Central memory CD8-positive, alpha-beta T cell (primary cell): ENCODE measurements around the gene NAV2.
"Not testable (repeated sequence)": the region's sequence is repeated elsewhere in the genome, so short reads cannot be mapped to it uniquely, and the experiment has no call there.

ENCODE experiments used
- ATAC-seq: fragments of 150-1000 bp; cut with Tn5 transposase; replicated peaks from 2 replicates; pipeline ENCODE4 v1.10.0; 2022; ENCODE audit warnings: mild to moderate bottlenecking, moderate FRiP score, moderate number of reproducible peaks; ENCODE audit not compliant: poor library complexity, severe bottlenecking; ENCODE audit errors: extremely low read depth
- DNase-seq, 2 donors: peaks; one replicate each; pipeline ENCODE4 v3.0.0; 2021; ENCODE audit warnings: low spot score in 2 of 2
- H3K27ac Mint-ChIP-seq: one replicate; pipeline ENCODE4 v1.8.0; 2022; ENCODE audit warnings: low read depth, mild to moderate bottlenecking, moderate library complexity, mixed read lengths
- H3K27me3 Mint-ChIP-seq: one replicate; pipeline ENCODE4 v1.8.0; 2022; ENCODE audit warnings: mixed read lengths
- H3K36me3 Mint-ChIP-seq: one replicate; pipeline ENCODE4 v1.8.0; 2022; ENCODE audit warnings: mild to moderate bottlenecking, moderate library complexity, mixed read lengths; ENCODE audit not compliant: insufficient read depth
- H3K4me1 Mint-ChIP-seq: one replicate; pipeline ENCODE4 v1.8.0; 2022; ENCODE audit warnings: mixed read lengths
- H3K4me3 Mint-ChIP-seq: one replicate; pipeline ENCODE4 v1.8.0; 2022; ENCODE audit warnings: mild to moderate bottlenecking, moderate library complexity, mixed read lengths
- H3K9me3 Mint-ChIP-seq: one replicate; pipeline ENCODE4 v1.8.0; 2022; ENCODE audit warnings: mixed read lengths

The NAV2 gene

GRCh38 chr11:19994672-19995071 lies 282.0 kb downstream of the NAV2 start:
- Mint-ChIP-seq H3K4me1 (no peaks in the 10 kb centered on the region), H3K9me3 (no peaks in the 10 kb centered on the region), H3K27me3 (peaks cover 9% of the 10 kb centered on the region), H3K27ac (no peak overlapping the region), H3K36me3 (peaks cover 2% of the 10 kb centered on the region), H3K4me3 (no peak overlapping the region)
- DNase-seq: no peak
- no peak for ATAC-seq

DNA sequence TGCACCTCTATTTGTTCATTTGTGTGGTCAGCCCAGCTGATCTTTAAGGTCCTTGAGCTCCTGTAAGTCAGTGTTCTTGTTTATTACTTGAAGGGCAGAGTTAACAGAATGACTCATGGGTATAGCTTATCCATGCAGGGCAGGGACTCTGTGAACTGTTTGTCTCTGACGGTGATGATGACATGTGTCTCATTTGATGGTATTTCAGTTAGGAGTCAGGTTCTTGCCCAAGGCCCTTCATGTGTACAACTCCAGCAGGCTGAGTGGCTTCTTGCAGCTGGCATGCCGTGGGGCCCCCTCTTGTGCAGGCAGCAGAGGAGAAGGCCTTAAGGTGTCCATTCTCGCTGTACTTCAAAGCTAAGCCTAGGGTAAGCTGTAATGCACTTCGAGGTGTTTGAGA lies 282.5 kb downstream of the NAV2 start:
- H3K36me3 Mint-ChIP-seq: peaks cover 2% of the 10 kb centered on the region
- ATAC-seq: no peak

GRCh38 chr11:19996571-19996970 lies 283.9 kb downstream of the NAV2 start:
- peaks cover 2% of the 10 kb centered on the region for H3K36me3 Mint-ChIP-seq
- no peak overlapping the region for H3K4me3 Mint-ChIP-seq
- H3K27ac Mint-ChIP-seq: no peak overlapping the region
- DNase-seq (no peak), ATAC-seq (no peak)
- no peaks in the 10 kb centered on the region for H3K4me1 Mint-ChIP-seq
- no peaks in the 10 kb centered on the region for H3K9me3 Mint-ChIP-seq
- peaks cover 26% of the 10 kb centered on the region for H3K27me3 Mint-ChIP-seq

More for the DNA sequence above, 282.5 kb downstream of the NAV2 start:
- Mint-ChIP-seq H3K27ac (no peak overlapping the region), H3K4me1 (no peaks in the 10 kb centered on the region), H3K4me3 (no peak overlapping the region), H3K27me3 (peaks cover 12% of the 10 kb centered on the region), H3K9me3 (no peaks in the 10 kb centered on the region)
- no peak for DNase-seq

- Mint-ChIP-seq H3K27ac (no peak overlapping the region), H3K4me3 (no peak overlapping the region), H3K9me3 (no peaks in the 10 kb centered on the region), H3K27me3 (peaks cover 45% of the 10 kb centered on the region), H3K36me3 (no peaks in the 10 kb centered on the region), H3K4me1 (no peaks in the 10 kb centered on the region)
- DNase-seq (no peak), ATAC-seq (no peak)
Observed at GRCh38 chr11:20000022-20000350, 287.3 kb downstream of the NAV2 start.

DNA sequence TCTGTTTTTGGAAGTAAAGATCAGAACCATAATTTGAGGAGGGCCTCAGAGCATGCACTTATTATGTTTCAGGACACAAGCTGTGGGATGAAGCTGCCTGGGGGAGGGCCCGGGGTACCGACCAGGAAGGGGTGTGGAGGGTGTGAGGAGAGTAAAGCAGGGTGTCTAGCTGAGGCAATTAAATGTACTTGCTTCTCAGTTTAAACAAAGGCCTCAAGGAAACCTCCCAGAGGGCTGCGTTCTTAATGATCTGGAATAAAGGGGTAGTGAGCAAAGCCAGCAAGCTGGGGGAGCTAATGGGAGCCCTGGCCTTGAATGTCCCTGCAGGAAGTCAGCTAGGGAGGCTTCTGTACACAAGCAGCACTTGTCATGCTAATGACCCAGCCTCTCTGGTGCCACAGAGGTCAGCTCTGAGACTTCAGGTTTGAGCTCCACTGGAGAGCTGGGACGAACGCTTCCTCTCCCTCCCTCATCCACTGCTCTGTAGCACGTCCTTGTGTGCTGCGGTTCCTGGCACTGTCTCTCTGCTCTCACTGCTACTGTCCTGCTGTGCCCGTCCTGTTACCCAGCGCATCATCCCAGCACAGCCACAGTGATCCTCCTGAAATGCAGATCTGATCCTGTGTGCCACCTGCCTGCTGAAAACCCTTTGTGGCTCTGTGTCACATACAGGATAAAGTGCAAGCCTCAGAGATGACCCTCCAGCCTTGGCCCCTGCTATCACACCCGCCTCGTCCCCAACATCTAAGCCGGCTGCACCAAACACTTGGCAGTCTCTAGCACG lies 287.9 kb downstream of the NAV2 start:
- ATAC-seq (no peak), DNase-seq (no peak)
- no peak overlapping the region for H3K27ac Mint-ChIP-seq

GRCh38 chr11:20002312-20003216 lies 289.9 kb downstream of the NAV2 start:
- Mint-ChIP-seq H3K4me1 (no peaks in the 10 kb centered on the region), H3K36me3 (no peaks in the 10 kb centered on the region), H3K9me3 (no peaks in the 10 kb centered on the region), H3K27me3 (peaks cover 53% of the 10 kb centered on the region), H3K4me3 (no peak overlapping the region), H3K27ac (no peak overlapping the region)
- DNase-seq (no peak), ATAC-seq (no peak)

More for the DNA sequence above, 287.9 kb downstream of the NAV2 start:
- Mint-ChIP-seq H3K36me3 (no peaks in the 10 kb centered on the region), H3K27me3 (peaks cover 46% of the 10 kb centered on the region), H3K4me3 (no peak overlapping the region), H3K9me3 (no peaks in the 10 kb centered on the region), H3K4me1 (no peaks in the 10 kb centered on the region)

DNA sequence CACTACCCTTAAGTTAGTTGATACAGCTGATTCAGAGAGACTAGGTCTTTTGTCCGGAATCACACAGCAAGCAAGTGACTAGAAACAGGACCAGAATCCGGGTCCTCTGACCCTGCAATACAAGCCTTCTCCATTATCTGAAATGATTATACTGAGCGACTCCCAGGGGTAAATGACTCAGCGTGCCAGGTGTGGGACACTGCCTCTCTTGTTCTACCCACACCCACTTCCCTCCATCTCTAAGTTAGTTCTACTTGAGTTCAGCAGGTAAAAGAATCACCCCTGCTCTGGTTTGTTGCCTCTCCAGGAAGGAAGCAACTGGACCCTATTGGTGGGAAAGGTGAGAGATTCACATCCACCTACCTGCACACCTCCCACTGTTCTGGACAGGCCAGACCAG lies 290.7 kb downstream of the NAV2 start:
- DNase-seq: no peak
- H3K36me3 Mint-ChIP-seq: no peaks in the 10 kb centered on the region
- H3K27ac Mint-ChIP-seq: no peak overlapping the region
- no peak overlapping the region for H3K4me3 Mint-ChIP-seq
- no peak for ATAC-seq
- peaks cover 51% of the 10 kb centered on the region for H3K27me3 Mint-ChIP-seq
- H3K4me1 Mint-ChIP-seq: no peaks in the 10 kb centered on the region
- H3K9me3 Mint-ChIP-seq: no peaks in the 10 kb centered on the region

- ATAC-seq (no peak), DNase-seq (no peak)
- H3K27ac Mint-ChIP-seq: no peak overlapping the region
- H3K4me1 Mint-ChIP-seq: no peaks in the 10 kb centered on the region
- H3K27me3 Mint-ChIP-seq: peaks cover 44% of the 10 kb centered on the region
- H3K9me3 Mint-ChIP-seq: no peaks in the 10 kb centered on the region
- no peaks in the 10 kb centered on the region for H3K36me3 Mint-ChIP-seq
- H3K4me3 Mint-ChIP-seq: no peak overlapping the region
Observed at GRCh38 chr11:20004866-20005265, 292.2 kb downstream of the NAV2 start.

DNA sequence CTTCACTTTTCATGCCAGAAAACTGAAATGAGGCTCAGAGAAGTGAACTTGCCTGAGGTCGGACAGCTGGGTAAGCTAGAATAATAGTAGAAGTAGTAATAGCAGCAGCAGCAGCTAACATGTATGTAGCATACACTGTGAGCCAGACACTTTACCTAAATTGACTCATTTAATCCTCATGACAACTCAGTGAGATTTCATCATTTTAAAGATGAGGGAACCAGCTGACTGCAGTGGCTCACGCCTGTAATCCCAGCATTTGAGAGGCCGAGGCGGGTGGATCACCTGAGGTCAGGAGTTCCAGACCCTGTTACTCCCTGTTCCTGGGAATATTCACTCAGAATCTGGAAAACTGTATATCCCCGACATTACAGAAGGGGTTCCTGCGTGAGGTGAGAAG lies 293.1 kb downstream of the NAV2 start:
- peaks cover 35% of the 10 kb centered on the region for H3K27me3 Mint-ChIP-seq
- H3K36me3 Mint-ChIP-seq: no peaks in the 10 kb centered on the region
- no peaks in the 10 kb centered on the region for H3K4me1 Mint-ChIP-seq
- DNase-seq (no peak), ATAC-seq (no peak)
- H3K27ac Mint-ChIP-seq: no peak overlapping the region
- H3K4me3 Mint-ChIP-seq: no peak overlapping the region
- H3K9me3 Mint-ChIP-seq: no peaks in the 10 kb centered on the region

GRCh38 chr11:20006618-20007017 lies 294.0 kb downstream of the NAV2 start:
- H3K27ac Mint-ChIP-seq, DNase-seq, ATAC-seq, H3K4me3 Mint-ChIP-seq, H3K9me3 Mint-ChIP-seq, H3K4me1 Mint-ChIP-seq, H3K36me3 Mint-ChIP-seq: not testable (repeated sequence)
- peaks cover 27% of the 10 kb centered on the region for H3K27me3 Mint-ChIP-seq

DNA sequence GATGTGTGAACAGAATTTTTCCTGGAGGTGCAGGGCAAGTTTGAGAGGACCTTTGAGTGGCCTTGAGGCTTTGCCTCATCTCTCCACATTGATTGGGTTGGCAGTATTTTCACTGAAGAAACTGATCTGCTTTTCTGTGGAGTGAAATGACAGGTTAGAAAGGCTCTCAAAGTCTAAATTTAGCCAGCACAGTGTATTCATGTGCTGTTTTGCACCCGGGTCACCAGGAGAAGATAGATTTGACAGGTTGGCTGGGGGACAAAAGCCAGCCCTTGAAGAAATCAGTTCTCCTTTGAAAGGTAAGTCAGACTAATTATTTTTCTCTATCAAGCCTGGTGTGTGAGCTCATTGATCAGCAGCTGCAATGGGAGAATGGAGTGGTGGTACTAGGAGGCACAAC lies 294.7 kb downstream of the NAV2 start:
- DNase-seq (no peak), ATAC-seq (no peak)
- H3K27ac Mint-ChIP-seq: no peak overlapping the region
- no peaks in the 10 kb centered on the region for H3K4me1 Mint-ChIP-seq
- no peak overlapping the region for H3K4me3 Mint-ChIP-seq
- peaks cover 27% of the 10 kb centered on the region for H3K27me3 Mint-ChIP-seq
- H3K36me3 Mint-ChIP-seq: no peaks in the 10 kb centered on the region
- H3K9me3 Mint-ChIP-seq: no peaks in the 10 kb centered on the region

DNA sequence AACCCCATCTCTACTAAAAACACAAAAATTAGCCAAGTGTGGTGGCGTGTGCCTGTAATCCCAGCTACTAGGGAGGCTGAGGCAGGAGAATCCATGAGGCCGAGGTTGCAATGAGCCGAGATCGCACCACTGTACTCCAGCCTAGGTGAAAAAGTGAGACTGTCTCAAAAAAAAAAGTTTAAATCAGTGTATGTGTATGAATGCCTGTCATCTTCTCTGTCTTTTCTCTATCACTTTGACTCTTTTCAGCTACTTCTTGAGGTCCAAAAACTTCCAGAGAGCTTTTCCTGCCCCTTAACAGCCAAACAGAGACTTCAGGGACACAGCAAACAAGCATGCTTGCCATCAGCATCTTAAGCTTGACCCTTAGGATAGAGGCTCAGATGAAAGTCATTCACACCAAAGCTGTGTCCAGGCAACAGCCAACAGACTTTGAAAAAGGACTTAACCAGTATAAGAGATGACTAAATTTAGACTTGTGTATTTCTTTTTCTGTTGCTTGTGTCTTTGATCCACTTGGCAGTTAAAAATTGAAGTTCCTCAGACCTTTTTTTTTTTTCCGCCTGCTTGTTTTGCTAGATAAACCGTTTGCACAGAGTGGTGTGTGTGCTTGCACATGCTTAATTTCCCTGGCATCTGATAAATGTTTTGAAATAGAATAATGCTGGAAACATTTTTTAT lies 295.7 kb downstream of the NAV2 start:
- Mint-ChIP-seq H3K4me1 (no peaks in the 10 kb centered on the region), H3K4me3 (no peak overlapping the region), H3K36me3 (no peaks in the 10 kb centered on the region), H3K27me3 (peaks cover 21% of the 10 kb centered on the region), H3K27ac (no peak overlapping the region), H3K9me3 (no peaks in the 10 kb centered on the region)
- DNase-seq (no peak), ATAC-seq (no peak)
